Neural crest cell (in vitro differentiated cells): ENCODE data around the gene RALGAPA2. TPM values are rescaled to one million over a fixed set of nuclear protein-coding genes. Genes with fewer than 3 reads are reported as not detected.
A peak's percentile ranks its signal among the peaks of the same experiment; 100 is the strongest.

Source experiments
- DNase-seq: peaks from one replicate; pipeline ENCODE4 v3.0.0; 2021; ENCODE audit warnings: low read depth, mixed read lengths, low spot score
- H3K27ac Mint-ChIP-seq: one replicate; pipeline ENCODE4 v1.8.0; 2021; ENCODE audit warnings: mild to moderate bottlenecking, mixed read lengths; ENCODE audit not compliant: unreplicated experiment
- H3K27me3 Mint-ChIP-seq: 2 replicates; pipeline ENCODE4 v1.8.0; 2021; ENCODE audit warnings: low read depth, mild to moderate bottlenecking, mixed read lengths
- H3K36me3 Mint-ChIP-seq: 2 replicates; pipeline ENCODE4 v1.8.0; 2021; ENCODE audit warnings: low read depth, mild to moderate bottlenecking, mixed read lengths
- H3K4me1 Mint-ChIP-seq: 2 replicates; pipeline ENCODE4 v1.8.0; 2021; ENCODE audit warnings: mixed read lengths
- H3K4me3 Mint-ChIP-seq: one replicate; pipeline ENCODE4 v1.8.0; 2021; ENCODE audit warnings: mild to moderate bottlenecking, mixed read lengths
- H3K9me3 Mint-ChIP-seq: 2 replicates; pipeline ENCODE4 v1.8.0; 2021; ENCODE audit warnings: mixed read lengths
- total RNA-seq: library from RNA; stranded (reverse); gene quantifications from 2 replicates; pipeline ENCODE4 v1.2.1, GENCODE V29; 2021
- TF ChIP-seq, protein P1 (sequence below): fragments of 200-600 bp; sonication (generic); conservative IDR thresholded peaks from 2 replicates; pipeline ENCODE4 v1.5.0; 2021; ENCODE audit warnings: antibody characterized with exemption, mild to moderate bottlenecking

Gene RALGAPA2
- total RNA-seq, 1 donor from 2014 or later: 29.3 TPM

GRCh38 chr20:20711413-20711812 lies 1.0 kb downstream of the RALGAPA2 start:
- Mint-ChIP-seq H3K27me3 (no peaks in the 10 kb centered on the region), H3K4me3 (peak overlapping the region; percentile 89), H3K36me3 (no peaks in the 10 kb centered on the region), H3K9me3 (no peaks in the 10 kb centered on the region), H3K27ac (no peak overlapping the region), H3K4me1 (peaks cover 30% of the 10 kb centered on the region)
- DNase-seq: no peak
- TF ChIP-seq, protein P1, sequence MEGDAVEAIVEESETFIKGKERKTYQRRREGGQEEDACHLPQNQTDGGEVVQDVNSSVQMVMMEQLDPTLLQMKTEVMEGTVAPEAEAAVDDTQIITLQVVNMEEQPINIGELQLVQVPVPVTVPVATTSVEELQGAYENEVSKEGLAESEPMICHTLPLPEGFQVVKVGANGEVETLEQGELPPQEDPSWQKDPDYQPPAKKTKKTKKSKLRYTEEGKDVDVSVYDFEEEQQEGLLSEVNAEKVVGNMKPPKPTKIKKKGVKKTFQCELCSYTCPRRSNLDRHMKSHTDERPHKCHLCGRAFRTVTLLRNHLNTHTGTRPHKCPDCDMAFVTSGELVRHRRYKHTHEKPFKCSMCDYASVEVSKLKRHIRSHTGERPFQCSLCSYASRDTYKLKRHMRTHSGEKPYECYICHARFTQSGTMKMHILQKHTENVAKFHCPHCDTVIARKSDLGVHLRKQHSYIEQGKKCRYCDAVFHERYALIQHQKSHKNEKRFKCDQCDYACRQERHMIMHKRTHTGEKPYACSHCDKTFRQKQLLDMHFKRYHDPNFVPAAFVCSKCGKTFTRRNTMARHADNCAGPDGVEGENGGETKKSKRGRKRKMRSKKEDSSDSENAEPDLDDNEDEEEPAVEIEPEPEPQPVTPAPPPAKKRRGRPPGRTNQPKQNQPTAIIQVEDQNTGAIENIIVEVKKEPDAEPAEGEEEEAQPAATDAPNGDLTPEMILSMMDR: no peak

- TF ChIP-seq, protein P1: no peak
- Mint-ChIP-seq H3K4me3 (peak overlapping the region; percentile 89), H3K36me3 (no peaks in the 10 kb centered on the region), H3K27ac (no peak overlapping the region), H3K27me3 (no peaks in the 10 kb centered on the region), H3K4me1 (peaks cover 30% of the 10 kb centered on the region), H3K9me3 (no peaks in the 10 kb centered on the region)
- DNase-seq: no peak
Observed at GRCh38 chr20:20710443-20711315, 1.8 kb downstream of the RALGAPA2 start.

- H3K27ac Mint-ChIP-seq: no peak overlapping the region
- peaks cover 30% of the 10 kb centered on the region for H3K4me1 Mint-ChIP-seq
Observed at GRCh38 chr20:20709887-20710286, 2.6 kb downstream of the RALGAPA2 start.

DNA sequence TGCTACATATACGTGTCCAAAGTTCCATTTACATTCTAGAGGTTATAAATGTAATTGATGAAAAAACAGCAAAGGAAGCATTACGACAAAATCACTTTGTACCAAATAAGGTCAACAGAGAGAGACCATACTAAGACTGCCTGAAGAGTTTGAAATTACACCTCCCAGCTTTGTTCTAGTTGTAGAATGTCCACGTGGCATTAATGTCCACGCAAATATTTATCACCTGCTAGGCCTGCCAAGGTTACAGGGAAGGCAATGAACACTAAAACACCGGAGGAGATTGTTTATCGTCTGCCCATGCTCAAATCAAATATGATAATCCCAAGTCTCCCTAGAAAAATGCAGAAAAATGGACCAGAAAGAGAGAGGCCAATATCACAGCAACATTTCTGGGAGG lies 6.2 kb downstream of the RALGAPA2 start:
- Mint-ChIP-seq H3K4me1 (peaks cover 17% of the 10 kb centered on the region), H3K4me3 (no peak overlapping the region), H3K36me3 (no peaks in the 10 kb centered on the region), H3K9me3 (no peaks in the 10 kb centered on the region), H3K27ac (no peak overlapping the region), H3K27me3 (no peaks in the 10 kb centered on the region)
- DNase-seq: no peak
- TF ChIP-seq, protein P1: no peak

More at GRCh38 chr20:20709887-20710286, 2.6 kb downstream of the RALGAPA2 start:
- no peaks in the 10 kb centered on the region for H3K36me3 Mint-ChIP-seq
- H3K27me3 Mint-ChIP-seq: no peaks in the 10 kb centered on the region
- H3K9me3 Mint-ChIP-seq: no peaks in the 10 kb centered on the region
- TF ChIP-seq, protein P1: no peak
- H3K4me3 Mint-ChIP-seq: peak overlapping the region; percentile 89
- no peak for DNase-seq

- no peaks in the 10 kb centered on the region for H3K36me3 Mint-ChIP-seq
- H3K27ac Mint-ChIP-seq: no peak overlapping the region
- no peak overlapping the region for H3K4me3 Mint-ChIP-seq
- TF ChIP-seq, protein P1: no peak
- H3K27me3 Mint-ChIP-seq: no peaks in the 10 kb centered on the region
- DNase-seq: no peak
- H3K9me3 Mint-ChIP-seq: no peaks in the 10 kb centered on the region
- H3K4me1 Mint-ChIP-seq: no peaks in the 10 kb centered on the region
Observed at GRCh38 chr20:20702330-20703245, 9.9 kb downstream of the RALGAPA2 start.
